ENCODE results near the gene COPS7A. TPM values are rescaled to one million over a fixed set of nuclear protein-coding genes. Genes with fewer than 3 reads are reported as not detected.

COPS7A gene
- total and polyA plus RNA-seq, 2 experiments from 2014 or later, result 37.7 to 51.9 TPM

DNA sequence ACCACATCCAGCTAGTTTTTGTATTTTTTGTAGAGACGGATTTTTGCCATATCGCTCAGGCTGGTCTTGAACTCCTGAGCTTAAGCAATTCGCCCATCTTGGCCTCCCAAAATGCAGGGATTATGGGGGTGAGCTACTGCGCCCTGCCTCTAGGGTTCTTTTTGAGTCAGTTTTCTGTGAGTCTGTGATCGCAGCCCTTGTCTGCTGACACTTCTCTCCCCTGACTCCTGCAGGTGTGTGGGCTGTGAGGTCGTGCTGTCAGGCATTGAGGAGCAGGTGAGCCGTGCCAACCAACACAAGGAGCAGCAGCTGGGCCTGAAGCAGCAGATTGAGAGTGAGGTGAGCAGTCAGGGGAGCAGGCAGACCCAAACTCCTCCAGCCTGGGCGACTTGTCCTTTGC is 6.3 kb downstream of the COPS7A start (continued):
- TF ChIP-seq CREB1 (CRISPR knock-in tag; IDR thresholded peaks at IDR 0.05; ENCODE audit: low read depth) (no peak), ZNF114 (CRISPR knock-in tag; IDR thresholded peaks at IDR 0.05) (no peak), STAT1 (IDR thresholded peaks at IDR 0.05; ENCODE audit: unreplicated experiment) (no peak), EZH2 (IDR thresholded peaks at IDR 0.05; ENCODE audit: low read depth, unreplicated experiment) (no peak)

- Histone ChIP-seq H2AFZ (no peak overlapping the region), H4K20me1 (replicated peaks; ENCODE audit: insufficient read depth) (0 out of 2 replicates have a peak, but pooled peaks cover 2% of the 10 kb centered on the region), H3K4me3 (no peak overlapping the region), H3K4me2 (no peak overlapping the region), H3K9me2 (ENCODE audit: insufficient read depth) (no peaks in the 10 kb centered on the region), H3K4me1 (ENCODE audit: insufficient read depth) (no peaks in the 10 kb centered on the region), H3K27me3 (ENCODE audit: insufficient read depth) (no peaks in the 10 kb centered on the region), H3K36me3 (ENCODE audit: insufficient read depth) (0 out of 2 replicates have a peak, but pooled peaks cover 1% of the 10 kb centered on the region), H3K27ac (ENCODE audit: low read depth) (peak overlapping the region; percentile 2; the same call in 1 of the 2 replicates), H3K79me2 (replicated peaks; ENCODE audit: insufficient read depth) (no peaks in the 10 kb centered on the region), H3F3A (replicated peaks; ENCODE audit: low read depth) (0 out of 2 replicates have a peak, but pooled peaks cover 3% of the 10 kb centered on the region)
- TF ChIP-seq ZNF331 (CRISPR knock-in tag; IDR thresholded peaks at IDR 0.05; ENCODE audit: low read depth) (no peak), EZH2phosphoT487 (IDR thresholded peaks at IDR 0.05; ENCODE audit: unreplicated experiment) (no peak), CREB1 (CRISPR knock-in tag; IDR thresholded peaks at IDR 0.05; ENCODE audit: low read depth) (no peak), STAT1 (IDR thresholded peaks at IDR 0.05; ENCODE audit: unreplicated experiment) (no peak), JUNB (IDR thresholded peaks at IDR 0.05; ENCODE audit: unreplicated experiment) (no peak), NANOG (IDR thresholded peaks at IDR 0.05; ENCODE audit: borderline replicate concordance) (no peak)
- TF ChIP-seq, protein P1, sequence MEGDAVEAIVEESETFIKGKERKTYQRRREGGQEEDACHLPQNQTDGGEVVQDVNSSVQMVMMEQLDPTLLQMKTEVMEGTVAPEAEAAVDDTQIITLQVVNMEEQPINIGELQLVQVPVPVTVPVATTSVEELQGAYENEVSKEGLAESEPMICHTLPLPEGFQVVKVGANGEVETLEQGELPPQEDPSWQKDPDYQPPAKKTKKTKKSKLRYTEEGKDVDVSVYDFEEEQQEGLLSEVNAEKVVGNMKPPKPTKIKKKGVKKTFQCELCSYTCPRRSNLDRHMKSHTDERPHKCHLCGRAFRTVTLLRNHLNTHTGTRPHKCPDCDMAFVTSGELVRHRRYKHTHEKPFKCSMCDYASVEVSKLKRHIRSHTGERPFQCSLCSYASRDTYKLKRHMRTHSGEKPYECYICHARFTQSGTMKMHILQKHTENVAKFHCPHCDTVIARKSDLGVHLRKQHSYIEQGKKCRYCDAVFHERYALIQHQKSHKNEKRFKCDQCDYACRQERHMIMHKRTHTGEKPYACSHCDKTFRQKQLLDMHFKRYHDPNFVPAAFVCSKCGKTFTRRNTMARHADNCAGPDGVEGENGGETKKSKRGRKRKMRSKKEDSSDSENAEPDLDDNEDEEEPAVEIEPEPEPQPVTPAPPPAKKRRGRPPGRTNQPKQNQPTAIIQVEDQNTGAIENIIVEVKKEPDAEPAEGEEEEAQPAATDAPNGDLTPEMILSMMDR (conservative IDR thresholded peaks at IDR 0.05; ENCODE audit: low read depth in 2 of 2), result no peak
- no peak for DNase-seq (ENCODE audit: low spot score)
- Mint-ChIP-seq H3K4me3 (no peak overlapping the region), H3K36me3 (ENCODE audit: low read depth) (peaks cover 16% of the 10 kb centered on the region), H3K27ac (no peak overlapping the region; the same call in 1 of the 2 replicates), H3K4me1 (peaks cover 7% of the 10 kb centered on the region; the same call in 2 of the 3 replicates), H3K9me3 (no peaks in the 10 kb centered on the region), H3K27me3 (ENCODE audit: insufficient read depth, low read depth, poor library complexity) (peaks cover 10% of the 10 kb centered on the region)
- no peak for ATAC-seq
Observed at GRCh38 chr12:6734506-6735387, 10.9 kb downstream of the COPS7A start.
